IPS DF 4.7 (cell line): ENCODE measurements around the gene KIAA1328.
"Not testable (repeated sequence)": the region's sequence is repeated elsewhere in the genome, so short reads cannot be mapped to it uniquely, and the experiment has no call there.

Source experiments
- DNase-seq: peaks from one replicate; pipeline ENCODE4 v3.0.0-alpha.2; 2013; ENCODE audit warnings: low spot score; ENCODE audit errors: extremely low read depth

Gene KIAA1328

DNA sequence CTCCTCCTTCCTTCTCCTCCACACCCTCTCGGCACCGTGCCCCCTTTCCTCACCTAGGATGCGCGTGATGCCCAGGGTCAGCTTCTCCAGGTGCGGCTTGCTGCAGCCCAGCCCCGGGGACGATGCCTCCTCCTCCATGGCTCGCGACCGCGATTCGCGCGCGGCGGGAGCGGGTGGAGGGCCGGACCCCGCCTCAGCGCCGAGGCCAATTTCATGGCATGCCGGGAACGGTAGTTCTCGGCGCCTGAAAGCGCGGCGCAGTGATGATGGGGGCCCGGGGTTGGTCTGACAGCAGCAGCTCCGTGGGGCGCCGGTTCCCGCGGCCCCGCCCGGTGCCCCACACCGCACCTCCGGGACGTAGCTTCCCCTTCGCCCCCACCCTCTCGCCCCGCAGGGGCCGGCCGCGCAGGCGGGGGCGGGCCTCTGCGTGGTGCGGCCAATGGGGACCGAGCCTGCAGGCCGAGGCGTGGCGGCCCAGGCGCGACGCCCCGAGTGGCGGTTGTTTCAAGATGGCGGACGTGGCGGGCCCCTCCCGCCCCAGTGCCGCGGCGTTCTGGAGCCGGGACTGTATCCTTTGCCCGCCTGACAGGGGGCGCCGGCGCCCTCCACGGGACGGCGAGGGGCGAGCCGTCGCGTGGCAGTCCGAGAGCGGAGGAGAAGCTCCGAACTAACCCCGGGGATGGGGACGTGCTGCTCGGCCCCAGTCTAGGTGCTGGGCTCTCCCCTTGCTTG lies at the start of gene KIAA1328, which contains the start of gene TPGS2:
KIAA1328 (plus strand) TSS at position 498 of the 732 bp plus-strand sequence; CDS start at position 510, 12 bp downstream.
TPGS2 (minus strand) TSS at position 373 of the 732 bp plus-strand sequence; CDS start at position 138, 235 bp downstream.
- DNase-seq, result no peak

DNA sequence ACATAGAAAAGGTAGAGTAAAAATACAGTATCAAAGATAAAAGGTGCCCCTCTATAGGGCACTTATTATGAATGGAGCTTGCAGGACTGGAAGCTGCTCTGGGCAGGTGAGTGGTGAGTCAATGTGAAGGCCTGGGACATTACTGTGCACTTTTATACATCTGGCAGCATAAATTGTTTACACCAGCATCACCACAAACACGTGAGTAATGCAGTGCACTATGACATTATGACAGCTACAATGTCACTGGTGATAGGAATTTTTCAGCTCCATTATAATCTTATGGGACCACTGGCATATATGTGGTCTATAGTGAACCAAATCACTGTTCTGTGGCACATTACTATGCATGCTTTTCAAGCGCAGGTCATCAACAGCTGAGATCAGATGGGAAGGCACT lies 48.2 kb upstream of the KIAA1328 start:
- no peak for DNase-seq

DNA sequence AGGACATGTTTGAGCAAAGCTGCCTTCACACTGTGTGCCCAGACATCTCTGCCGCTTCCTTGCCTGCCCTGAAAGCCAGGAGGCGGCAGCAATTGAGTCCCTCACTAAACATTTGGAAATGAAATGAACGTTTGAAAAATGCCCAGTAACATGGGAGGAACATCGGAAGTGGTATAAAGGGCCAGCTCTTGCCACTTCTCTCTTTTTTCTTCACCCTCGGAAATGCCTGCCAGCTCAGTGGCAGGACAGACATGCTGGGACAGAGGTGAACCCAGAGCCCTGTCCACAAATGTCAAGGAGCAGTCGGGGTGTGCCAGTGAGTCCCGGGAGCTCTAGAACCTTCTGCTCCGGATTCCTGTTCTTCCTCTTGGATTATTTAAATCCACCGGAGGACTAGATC lies 46.2 kb upstream of the KIAA1328 start:
- DNase-seq, result no peak

DNA sequence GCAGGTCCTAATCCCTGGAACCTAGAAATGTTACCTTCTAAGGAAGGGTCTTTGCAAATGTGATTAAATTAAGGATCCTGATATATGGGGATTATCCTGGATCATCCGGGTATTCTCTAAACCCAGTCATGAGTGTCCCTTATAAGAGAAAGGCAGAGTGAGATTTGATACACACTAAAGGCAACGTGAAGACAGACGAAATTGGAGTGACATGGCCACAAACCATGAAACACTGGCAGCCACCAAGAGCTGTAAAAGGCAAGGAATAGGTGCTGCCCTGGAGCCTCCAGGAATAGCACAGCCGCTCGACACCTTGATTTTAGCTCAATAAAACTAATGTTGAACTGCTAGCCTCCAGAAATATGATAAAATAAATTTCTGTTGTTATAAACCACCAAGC lies 45.1 kb upstream of the KIAA1328 start:
- DNase-seq, result no peak

DNA sequence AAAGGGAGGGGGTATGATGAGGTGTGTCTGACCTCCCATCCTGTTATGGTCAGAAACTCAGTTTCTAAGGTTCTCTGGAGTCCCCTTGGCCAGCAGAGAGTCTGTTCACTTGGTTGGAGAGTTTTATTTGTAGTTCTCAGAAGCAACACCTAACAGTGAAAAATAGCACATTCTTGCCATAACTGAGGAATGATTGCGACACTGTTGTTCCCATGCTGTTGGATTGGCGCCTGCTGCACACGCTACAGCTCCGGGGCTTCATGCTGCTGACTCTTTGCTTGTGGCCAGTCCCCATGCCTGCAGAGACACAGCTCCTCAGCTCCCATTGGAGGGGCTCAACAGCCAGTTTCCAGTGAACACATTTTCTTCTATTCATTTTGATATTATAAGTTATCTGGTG lies 42.2 kb upstream of the KIAA1328 start:
- DNase-seq, result no peak

DNA sequence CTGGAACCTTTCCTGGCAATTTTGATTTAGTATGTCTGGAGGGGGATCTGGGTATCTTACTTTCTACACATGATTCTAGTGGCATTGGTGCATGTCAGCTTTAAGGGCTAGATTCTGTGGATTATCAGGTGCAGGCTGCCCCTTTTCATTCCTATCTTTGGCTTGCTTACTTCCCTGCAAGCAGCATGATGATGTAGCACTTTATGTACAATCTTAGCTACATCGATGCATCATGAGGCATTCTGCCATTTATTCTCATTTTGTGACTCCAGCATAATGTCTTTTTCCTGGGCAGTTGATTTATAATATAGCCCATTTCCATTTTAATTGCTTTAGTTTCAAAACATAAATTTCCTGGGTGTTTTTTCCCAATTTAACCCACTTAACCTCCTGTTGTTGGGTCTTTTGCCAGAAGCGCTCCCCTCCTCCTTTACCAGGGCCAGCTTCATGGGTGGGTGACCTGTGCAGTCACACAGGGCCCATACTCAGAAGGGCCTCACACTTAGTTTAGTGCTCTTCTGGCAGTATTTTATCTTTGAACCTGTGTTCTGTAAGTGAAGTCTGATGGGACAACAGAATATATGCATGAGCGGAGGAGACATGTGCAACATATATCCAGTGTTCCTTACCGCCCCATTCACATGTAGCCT lies 36.2 kb upstream of the KIAA1328 start:
- DNase-seq, result no peak

DNA sequence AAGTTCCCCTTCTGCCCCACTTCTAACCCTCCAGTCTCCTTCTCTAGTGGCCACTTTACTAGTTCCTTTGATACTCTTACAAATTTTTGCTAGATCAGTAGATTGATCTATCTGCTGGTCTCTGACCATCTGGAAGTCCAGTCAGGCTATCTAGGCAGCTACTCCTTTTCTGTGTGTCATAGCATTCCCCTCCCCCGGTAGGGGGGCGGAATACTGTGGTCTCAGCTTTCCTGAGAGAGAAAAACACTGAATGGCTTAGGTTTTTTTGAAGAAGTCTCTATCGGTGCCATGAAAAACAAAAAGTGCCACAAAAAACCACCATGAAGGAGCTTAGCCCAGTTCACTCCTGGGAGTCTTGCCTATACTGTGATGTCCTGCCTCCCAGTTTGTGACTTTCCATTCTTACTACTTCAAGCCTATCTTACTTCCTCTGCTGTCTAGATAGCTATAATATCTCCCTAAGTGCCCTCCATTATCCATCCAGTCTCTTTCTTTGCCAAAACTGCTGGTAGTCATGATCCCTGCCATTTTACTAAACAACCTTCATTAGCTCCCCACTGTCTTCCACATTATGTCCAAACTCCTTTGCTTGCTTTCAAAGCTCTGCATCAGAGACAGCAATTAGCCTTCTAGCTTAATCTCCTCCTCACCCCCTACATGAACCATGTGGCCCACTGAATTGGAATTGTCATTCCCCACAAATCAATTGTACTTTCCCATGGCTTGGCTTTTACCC lies 30.0 kb upstream of the KIAA1328 start:
- DNase-seq, result no peak

DNA sequence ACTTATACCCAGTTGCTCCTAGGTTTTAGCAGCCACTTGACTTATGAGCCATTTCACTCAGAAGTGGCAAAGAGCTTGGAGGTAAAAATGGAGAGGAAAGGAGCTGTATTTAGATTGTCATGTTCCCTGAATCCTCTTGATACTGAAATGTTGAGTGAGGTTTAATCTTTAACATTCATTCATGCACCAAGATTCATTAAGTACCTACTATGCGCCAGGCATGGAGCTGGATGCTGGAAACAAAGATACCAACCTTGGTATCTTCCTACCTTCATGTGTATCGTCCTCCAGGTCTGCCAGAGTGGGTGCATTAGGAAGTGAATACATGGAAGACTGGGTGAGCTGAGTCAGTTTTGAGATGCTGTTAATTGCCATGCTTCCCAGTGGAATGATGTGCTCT lies 23.8 kb upstream of the KIAA1328 start:
- no peak for DNase-seq

DNA sequence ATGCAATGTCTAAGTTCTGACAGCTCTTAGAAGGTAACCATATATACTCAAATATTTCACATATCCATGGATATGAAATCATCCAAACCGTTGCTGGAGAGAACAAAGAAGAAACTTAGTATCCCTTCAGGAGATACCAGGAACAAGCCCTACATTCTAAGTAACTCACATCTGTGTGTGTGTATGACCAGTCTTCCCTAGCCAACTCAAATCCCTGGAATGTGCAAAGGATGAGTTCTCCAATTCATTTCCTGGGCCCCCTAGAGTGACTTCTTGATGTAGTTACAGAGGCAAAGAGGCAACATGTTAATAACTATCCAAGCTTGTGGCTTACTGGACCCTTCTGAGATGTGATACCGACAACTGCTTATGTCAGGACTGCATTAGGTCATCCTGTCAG lies 20.2 kb upstream of the KIAA1328 start:
- no peak for DNase-seq

DNA sequence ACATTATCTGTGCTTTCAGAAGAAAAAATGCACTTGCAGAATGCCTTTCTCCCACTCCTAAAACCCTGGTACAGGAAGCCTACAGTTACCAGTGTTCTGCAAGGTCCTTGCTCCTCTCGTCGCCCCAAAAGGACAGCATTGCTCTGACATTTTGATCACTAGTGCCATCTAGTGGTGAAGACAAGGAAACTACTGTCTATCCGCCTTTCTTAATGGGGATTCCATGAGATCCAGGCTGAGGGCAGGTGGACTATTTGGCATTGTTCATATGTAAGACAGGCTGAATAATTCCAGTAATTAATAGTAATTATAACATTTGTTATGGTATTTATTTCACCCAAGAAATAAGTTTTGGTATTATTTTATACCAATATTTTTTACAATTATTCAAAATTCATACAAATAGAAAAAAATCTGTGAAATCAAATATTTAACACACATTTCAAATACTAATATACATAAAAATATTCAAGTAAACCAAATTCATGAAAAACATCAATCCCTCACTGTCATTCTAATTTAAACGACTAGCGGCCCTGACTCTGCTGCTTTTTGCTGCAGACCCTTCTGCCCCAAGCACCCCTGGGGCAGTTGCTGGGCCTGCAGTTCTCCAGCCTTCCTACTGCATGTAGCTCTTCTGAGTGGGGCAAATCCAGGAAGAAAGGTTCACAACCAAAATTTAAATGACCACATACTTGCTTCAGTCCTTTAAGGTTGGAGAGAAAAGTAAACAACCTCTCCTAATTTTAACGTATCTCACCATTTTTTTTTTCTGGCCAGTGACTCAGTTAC lies 19.1 kb upstream of the KIAA1328 start:
- DNase-seq, result no peak

DNA sequence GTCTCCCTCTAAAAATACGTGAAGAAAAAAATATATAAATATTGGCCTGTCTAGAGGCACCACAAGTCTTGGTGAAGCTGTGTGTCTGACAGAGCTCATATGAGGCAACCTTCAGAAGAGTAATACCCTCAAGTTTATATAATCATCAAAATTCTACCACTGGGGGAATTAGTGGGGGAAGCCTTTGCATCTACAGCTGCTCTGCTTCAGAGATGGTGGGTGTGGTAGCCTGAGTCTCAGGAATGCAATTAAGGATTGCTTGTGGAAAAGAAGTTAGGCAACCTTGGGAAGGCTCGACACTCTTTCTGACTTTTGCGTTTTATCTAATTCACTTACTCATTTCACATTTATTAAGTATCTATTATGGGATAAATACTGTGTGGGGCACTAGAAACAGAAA lies 17.5 kb upstream of the KIAA1328 start:
- no peak for DNase-seq

DNA sequence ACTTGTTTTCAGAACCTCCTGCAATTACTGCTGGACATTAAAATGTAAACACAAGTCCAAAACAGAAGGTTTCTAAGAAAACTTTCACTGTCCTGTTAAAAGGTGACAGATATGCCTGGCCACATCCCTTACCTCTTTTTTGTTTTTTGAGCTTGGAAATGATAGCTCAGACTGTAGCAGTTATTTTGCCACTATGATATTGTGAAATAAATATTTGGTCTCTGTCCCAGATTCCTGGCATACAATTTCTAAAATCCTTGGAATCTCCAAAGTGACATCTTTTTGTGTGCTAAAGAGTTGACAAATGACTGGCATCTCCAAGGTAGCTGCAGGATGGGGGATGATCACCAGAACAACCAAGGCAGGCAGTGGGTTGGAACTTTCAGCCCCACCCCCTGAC lies 17.0 kb upstream of the KIAA1328 start:
- no peak for DNase-seq

DNA sequence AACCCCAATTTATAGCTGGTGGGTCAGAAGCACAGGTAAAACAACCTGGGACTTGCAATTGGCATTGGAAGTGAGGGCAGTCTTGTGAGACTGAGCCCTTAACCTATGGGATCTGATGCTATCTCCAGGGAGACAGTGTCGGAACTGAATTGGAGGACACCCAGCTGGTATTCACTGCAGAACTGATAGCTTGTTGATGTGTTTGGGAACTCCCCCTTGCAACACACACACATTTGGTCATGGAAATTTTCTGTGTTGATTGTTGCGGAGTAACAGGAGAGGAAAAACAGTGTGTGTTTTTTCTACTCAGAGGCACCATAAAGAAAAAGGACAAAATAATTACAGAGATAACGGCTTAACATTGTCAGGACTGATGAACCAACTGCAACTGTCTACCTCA lies 16.2 kb upstream of the KIAA1328 start:
- no peak for DNase-seq

DNA sequence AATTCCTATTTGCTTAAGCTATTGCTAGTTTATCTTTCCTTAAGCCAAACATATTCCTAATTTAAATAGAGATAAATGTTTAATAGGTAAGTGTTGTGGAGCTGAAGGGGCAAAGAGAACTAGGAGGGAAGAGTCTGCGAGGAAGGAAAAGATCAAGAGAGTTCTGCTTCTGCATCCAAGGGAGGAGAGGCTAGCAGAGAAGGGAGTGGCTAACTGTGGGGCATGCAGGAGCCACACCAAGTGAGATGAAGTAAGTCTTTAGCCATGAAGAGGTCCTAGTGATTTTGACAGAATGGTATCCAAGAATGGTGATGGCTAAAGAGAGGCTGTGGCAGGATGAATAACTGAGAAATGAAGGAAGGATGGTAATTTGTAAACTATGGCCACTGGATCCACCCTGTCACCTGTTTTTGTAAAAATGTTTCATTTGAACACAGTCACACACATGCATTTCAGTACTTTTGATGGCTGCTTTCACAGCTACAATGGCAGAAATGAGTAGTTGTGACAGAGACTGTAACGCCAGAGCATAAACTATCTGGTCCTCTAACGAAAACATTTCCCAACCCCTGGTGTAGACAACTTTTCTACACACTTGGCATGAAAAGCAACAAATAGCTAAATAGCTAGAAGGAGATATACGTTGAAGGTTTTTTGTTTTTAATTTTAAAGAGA lies 15.7 kb upstream of the KIAA1328 start:
- no peak for DNase-seq

DNA sequence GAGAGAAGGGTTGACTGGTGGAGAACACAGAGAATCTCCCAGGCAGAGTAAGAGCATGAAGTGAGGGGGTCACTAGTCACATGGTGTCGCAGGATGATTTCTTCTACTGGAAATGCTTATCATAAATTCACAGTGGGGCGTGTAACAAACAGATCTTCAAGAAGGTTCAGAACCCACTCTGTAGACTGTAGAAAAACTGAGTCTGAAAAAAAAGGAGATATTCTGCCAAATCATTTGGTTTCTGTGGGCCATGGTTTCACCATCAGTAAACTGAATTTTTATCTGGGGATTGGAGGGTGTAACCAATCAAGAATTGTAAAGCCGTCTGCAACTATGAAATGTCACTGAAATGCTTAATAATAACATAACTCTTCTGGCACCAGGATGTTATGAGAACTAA lies 15.1 kb upstream of the KIAA1328 start:
- DNase-seq, result no peak

DNA sequence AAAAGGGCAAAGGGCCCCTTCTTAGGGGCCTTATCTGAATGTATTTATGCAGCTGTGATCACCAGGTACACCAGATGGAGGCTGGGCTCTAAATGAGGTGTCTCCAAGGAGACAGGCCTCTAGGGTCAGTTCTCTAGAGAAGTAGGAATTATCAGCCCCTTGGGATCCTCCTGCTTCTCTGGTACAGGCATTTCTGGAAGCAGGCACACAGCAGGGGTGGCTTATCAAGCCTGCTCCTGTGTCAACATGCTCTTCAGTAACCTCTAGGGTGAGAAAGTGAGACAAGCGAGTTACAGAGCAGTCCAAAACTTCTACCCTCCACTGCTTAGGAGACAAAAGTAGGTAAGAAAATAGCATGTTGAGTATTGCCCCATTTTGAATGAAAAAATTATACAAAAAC lies 13.9 kb upstream of the KIAA1328 start:
- DNase-seq, result no peak

DNA sequence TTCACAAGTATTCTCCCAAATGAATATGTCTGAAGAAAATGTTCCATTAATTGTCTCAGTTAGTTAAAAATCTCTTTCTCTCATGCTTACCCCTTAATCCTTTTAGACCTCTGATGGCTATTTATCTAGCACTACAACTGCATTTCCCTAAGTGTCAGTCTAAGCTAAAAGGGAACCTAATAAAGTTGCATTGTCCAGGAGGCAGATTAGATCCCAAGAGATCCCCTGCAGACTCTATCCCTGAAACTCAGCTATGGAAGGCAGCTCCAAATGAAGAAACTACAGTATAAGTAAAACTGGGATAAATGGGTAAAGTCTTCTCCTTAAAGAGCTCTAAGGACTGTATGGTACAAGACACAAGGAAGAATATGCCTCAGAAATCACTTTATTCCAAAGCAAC lies 12.8 kb upstream of the KIAA1328 start:
- not testable (repeated sequence) for DNase-seq

DNA sequence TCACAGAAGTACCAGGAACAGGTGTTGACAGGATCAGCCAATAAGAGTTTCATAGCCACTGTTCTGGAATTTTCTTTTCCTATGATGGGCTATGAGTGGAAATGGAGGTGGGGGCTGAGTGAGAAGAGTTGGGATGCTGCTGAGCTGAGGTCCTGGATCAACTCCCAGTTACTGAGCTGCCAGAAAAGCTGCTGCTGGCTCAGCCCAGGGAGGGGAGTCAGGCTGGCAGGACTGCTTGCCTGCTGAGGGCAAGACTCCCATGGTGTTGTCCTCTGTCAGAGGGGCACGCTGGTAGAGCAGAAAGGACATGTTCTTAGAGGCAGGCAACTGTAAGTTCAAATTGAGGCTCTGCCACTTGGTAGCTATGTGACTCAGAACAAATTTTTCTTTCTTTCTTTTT lies 11.9 kb upstream of the KIAA1328 start:
- DNase-seq, result no peak

DNA sequence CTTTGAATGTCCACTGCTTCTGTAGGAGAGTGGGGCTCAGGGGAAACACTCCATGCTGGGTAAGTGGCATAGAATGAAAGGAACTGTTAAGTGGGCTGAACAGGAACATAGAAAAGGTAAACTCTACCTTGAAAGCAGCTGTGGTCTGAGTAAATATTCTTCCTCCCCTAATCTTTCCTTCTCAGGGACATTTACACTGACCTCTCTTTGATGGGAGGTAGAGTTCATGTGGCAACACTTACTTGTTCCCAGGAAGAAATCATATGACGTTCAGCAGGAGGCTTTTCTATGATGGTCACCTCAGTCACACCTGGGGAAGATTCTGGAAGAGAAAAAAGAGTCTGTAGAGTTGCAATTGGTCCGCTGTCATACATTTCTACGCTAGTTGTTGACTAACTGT lies 10.3 kb upstream of the KIAA1328 start:
- DNase-seq, result no peak

DNA sequence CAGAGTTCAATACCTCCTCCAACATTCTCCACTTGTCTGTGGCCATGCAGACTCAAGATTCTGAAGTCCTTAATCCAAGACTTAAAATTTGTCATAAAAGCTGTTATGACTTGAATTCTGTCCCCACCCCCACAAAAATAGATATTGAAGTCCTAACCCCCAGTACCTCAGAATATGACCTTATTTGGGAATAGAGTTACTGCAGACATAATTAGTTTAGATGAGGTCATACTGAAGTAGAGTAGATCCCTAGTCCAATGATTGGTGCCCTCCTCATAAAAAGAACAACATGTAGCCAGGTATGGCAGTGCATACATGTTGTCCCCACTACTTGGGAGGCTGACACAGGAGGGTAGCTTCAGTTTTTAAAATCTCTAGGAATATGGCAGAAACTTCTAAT lies 9.3 kb upstream of the KIAA1328 start:
- DNase-seq, result no peak

DNA sequence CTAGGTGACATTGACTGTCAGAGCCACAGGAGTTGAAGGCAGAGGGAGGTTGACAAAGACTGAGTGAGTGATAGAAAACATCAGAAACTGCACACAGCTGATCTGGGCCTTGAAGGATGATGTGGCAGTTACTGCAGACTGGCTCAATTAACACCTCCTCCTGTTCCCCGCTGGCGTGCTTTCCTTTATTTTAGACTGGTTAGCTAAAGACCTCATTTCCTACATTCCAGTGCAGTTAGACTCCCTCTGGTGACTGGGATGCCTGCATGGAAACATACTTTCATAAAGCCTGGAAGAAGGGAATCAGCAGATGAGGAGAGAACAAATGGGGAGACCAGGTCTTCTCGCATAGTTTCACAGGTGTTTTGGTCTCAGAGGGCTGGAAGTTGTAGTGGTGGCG lies 7.2 kb upstream of the KIAA1328 start:
- DNase-seq, result no peak
